Erythroblast (primary cell): ENCODE data around the gene KCNH2.

ENCODE experiments used
- GATA1 ChIP-seq: IDR thresholded peaks from 2 replicates; pipeline ENCODE4 v1.6.1; 2011; ENCODE audit warnings: low read depth, mild to moderate bottlenecking, control low read depth, low read length, moderate library complexity
- POLR2A ChIP-seq: IDR thresholded peaks from 2 replicates; pipeline ENCODE4 v1.6.1; 2011; ENCODE audit warnings: mild to moderate bottlenecking, low read length

DNA sequence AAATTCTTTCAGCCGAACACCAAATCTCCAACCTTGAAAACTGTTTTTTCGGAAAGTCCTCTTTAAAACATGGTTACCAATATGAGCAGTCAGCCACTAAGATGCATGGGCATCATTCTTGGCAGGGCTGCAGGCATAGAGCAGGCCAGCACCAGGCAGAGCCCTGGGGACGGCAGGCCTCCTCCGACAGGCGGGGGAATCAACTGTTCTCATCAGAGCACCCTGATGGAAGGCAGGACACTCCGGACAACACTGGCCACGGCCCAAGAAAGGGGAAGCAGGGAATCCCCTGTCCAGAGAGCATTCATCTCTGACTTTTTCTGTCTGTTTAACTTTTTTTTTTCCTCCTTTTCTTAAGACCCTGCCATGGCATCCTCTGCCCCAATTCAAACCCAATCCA lies 11.3 kb upstream of the KCNH2 start:
- TF ChIP-seq POLR2A: no peak
- no peak for TF ChIP-seq GATA1
